ENCODE results near the gene HOXB6.

The HOXB6 gene

GRCh38 chr17:48548523-48549280 lies 56.1 kb downstream of the HOXB6 start:
- no peak for TF ChIP-seq JUND (IDR thresholded peaks at IDR 0.05; ENCODE audit: low read depth)
- DNase-seq (ENCODE audit: low read depth in 1 of 2, low spot score in 1 of 2): no peak
- in situ Hi-C loops (cut with HindIII; ENCODE audit: low pct_unique_long_range_greater_than_20kb, low sequenced_read_pairs): no loop called here

- in situ Hi-C loops (cut with HindIII; ENCODE audit: low pct_unique_long_range_greater_than_20kb, low sequenced_read_pairs): no loop called here
- TF ChIP-seq JUND (IDR thresholded peaks at IDR 0.05; ENCODE audit: low read depth): no peak
These were observed 56.8 kb downstream of the HOXB6 start for GRCh38 chr17:48547808-48548522.

GRCh38 chr17:48546924-48547807 lies 57.6 kb downstream of the HOXB6 start:
- 0 out of 2 replicates have a peak, but pooled peaks have one; percentile 15 for TF ChIP-seq JUND (IDR thresholded peaks at IDR 0.05; ENCODE audit: low read depth)
- DNase-seq (ENCODE audit: low read depth in 1 of 2, low spot score in 1 of 2): peak; percentile 73 to 90
- in situ Hi-C loops (cut with HindIII; ENCODE audit: low pct_unique_long_range_greater_than_20kb, low sequenced_read_pairs): no loop called here

More at GRCh38 chr17:48547808-48548522, 56.8 kb downstream of the HOXB6 start:
- DNase-seq (ENCODE audit: low read depth in 1 of 2, low spot score in 1 of 2): no peak

- no peak for TF ChIP-seq JUND (IDR thresholded peaks at IDR 0.05; ENCODE audit: low read depth)
- DNase-seq (ENCODE audit: low read depth in 1 of 2, low spot score in 1 of 2): peak in 1 of 2 experiments; percentile 73
- in situ Hi-C loops (cut with HindIII; ENCODE audit: low pct_unique_long_range_greater_than_20kb, low sequenced_read_pairs): no loop called here
These were observed 58.5 kb downstream of the HOXB6 start for GRCh38 chr17:48546137-48546923.

Data from T47D (cell line).